ENCODE measurements around the gene TBC1D10B.

TBC1D10B gene

DNA sequence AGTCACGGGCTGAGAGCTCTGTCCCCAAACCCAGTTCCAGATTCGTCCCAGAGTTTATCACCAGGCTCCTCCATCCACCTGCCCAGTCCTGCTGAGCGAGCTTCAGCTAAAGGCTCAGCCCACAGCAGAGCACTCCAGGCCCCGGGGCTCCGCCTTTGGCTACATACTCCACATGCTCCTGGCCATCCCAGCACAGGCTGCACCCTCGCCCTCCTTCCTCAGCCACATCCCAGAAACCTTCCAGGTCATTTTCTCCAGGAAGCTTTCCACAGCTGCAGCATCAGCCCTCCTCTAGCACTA, 10.5 kb downstream of the TBC1D10B start:
- ATAC-seq, result no peak
- TF ChIP-seq, protein P1, sequence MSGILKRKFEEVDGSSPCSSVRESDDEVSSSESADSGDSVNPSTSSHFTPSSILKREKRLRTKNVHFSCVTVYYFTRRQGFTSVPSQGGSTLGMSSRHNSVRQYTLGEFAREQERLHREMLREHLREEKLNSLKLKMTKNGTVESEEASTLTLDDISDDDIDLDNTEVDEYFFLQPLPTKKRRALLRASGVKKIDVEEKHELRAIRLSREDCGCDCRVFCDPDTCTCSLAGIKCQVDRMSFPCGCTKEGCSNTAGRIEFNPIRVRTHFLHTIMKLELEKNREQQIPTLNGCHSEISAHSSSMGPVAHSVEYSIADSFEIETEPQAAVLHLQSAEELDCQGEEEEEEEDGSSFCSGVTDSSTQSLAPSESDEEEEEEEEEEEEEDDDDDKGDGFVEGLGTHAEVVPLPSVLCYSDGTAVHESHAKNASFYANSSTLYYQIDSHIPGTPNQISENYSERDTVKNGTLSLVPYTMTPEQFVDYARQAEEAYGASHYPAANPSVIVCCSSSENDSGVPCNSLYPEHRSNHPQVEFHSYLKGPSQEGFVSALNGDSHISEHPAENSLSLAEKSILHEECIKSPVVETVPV (CRISPR knock-in tag; IDR thresholded peaks at IDR 0.05), result no peak
- TF ChIP-seq SNAI2 (CRISPR knock-in tag; IDR thresholded peaks at IDR 0.05), result no peak
- TF ChIP-seq ARNTL (CRISPR knock-in tag; IDR thresholded peaks at IDR 0.05; ENCODE audit: borderline replicate concordance, low read depth), result no peak
- TF ChIP-seq, protein P2, sequence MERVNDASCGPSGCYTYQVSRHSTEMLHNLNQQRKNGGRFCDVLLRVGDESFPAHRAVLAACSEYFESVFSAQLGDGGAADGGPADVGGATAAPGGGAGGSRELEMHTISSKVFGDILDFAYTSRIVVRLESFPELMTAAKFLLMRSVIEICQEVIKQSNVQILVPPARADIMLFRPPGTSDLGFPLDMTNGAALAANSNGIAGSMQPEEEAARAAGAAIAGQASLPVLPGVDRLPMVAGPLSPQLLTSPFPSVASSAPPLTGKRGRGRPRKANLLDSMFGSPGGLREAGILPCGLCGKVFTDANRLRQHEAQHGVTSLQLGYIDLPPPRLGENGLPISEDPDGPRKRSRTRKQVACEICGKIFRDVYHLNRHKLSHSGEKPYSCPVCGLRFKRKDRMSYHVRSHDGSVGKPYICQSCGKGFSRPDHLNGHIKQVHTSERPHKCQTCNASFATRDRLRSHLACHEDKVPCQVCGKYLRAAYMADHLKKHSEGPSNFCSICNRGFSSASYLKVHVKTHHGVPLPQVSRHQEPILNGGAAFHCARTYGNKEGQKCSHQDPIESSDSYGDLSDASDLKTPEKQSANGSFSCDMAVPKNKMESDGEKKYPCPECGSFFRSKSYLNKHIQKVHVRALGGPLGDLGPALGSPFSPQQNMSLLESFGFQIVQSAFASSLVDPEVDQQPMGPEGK (CRISPR knock-in tag; IDR thresholded peaks at IDR 0.05; ENCODE audit: borderline replicate concordance), result no peak
- no peak for TF ChIP-seq ISL1 (CRISPR knock-in tag; IDR thresholded peaks at IDR 0.05)
- no peak for TF ChIP-seq BACH2 (CRISPR knock-in tag; IDR thresholded peaks at IDR 0.05; ENCODE audit: borderline replicate concordance)
- TF ChIP-seq GLIS3 (CRISPR knock-in tag; IDR thresholded peaks at IDR 0.05), result no peak
- TF ChIP-seq OSR1 (CRISPR knock-in tag; IDR thresholded peaks at IDR 0.05), result no peak
- no peak for TF ChIP-seq CREB5 (CRISPR knock-in tag; IDR thresholded peaks at IDR 0.05; ENCODE audit: low read depth)
- TF ChIP-seq ZFP30 (CRISPR knock-in tag; IDR thresholded peaks at IDR 0.05), result no peak

- ATAC-seq, result no peak
- TF ChIP-seq PPARA (CRISPR knock-in tag; IDR thresholded peaks at IDR 0.05; ENCODE audit: borderline replicate concordance) (no peak), ZC3H10 (CRISPR knock-in tag; IDR thresholded peaks at IDR 0.05) (no peak), CREB5 (CRISPR knock-in tag; IDR thresholded peaks at IDR 0.05; ENCODE audit: low read depth) (no peak), BACH2 (CRISPR knock-in tag; IDR thresholded peaks at IDR 0.05; ENCODE audit: borderline replicate concordance) (no peak), ZNF565 (CRISPR knock-in tag; conservative IDR thresholded peaks at IDR 0.05; ENCODE audit: low read depth) (no peak), POU6F1 (CRISPR knock-in tag; IDR thresholded peaks at IDR 0.05; ENCODE audit: borderline replicate concordance, low read depth) (no peak), OSR1 (CRISPR knock-in tag; IDR thresholded peaks at IDR 0.05) (no peak), ZNF8 (CRISPR knock-in tag; IDR thresholded peaks at IDR 0.05) (no peak), TSHZ2 (CRISPR knock-in tag; IDR thresholded peaks at IDR 0.05) (no peak), ESRRG (CRISPR knock-in tag; IDR thresholded peaks at IDR 0.05) (no peak), RARB (CRISPR knock-in tag; IDR thresholded peaks at IDR 0.05) (no peak), ARNTL (CRISPR knock-in tag; IDR thresholded peaks at IDR 0.05; ENCODE audit: borderline replicate concordance, low read depth) (no peak), CSDC2 (CRISPR knock-in tag; IDR thresholded peaks at IDR 0.05) (no peak)
- TF ChIP-seq, protein P2 (CRISPR knock-in tag; IDR thresholded peaks at IDR 0.05; ENCODE audit: borderline replicate concordance), result no peak
Observed at GRCh38 chr16:30358990-30359870, 11.1 kb downstream of the TBC1D10B start.

Measured in SK-N-SH treated with all-trans-retinoic acid at 6 μM for 48 hours (cell line).